Mononuclear cell (primary cell): ENCODE measurements around the gene SEMA3F. TPM values are rescaled to one million over a fixed set of nuclear protein-coding genes. Genes with fewer than 3 reads are reported as not detected.

Experiments
- H3K27me3 ChIP-seq: 2 replicates; pipeline ENCODE4 v1.6.0; 2011; ENCODE audit warnings: low read length, control low read depth; ENCODE audit not compliant: insufficient read depth
- H3K4me1 ChIP-seq: 2 replicates; pipeline ENCODE4 v1.5.1; 2011; ENCODE audit warnings: mild to moderate bottlenecking, low read length, control low read depth; ENCODE audit not compliant: insufficient read depth
- H3K4me3 ChIP-seq: 2 replicates; pipeline ENCODE4 v1.5.1; 2011; ENCODE audit warnings: mild to moderate bottlenecking, low read length, moderate library complexity
- H3K9me3 ChIP-seq: 2 replicates; pipeline ENCODE4 v1.5.1; 2011; ENCODE audit warnings: low read depth, mild to moderate bottlenecking, control low read depth, low read length
- total RNA-seq: library from RNA; depleted of rRNA; stranded (reverse); fragments of >200 nt; gene quantifications from one replicate; pipeline ENCODE4 v1.2.3, GENCODE V29; 2012

The SEMA3F gene
- total RNA-seq, 1 donor = 0.42 TPM

GRCh38 chr3:50125541-50126286 lies 29.4 kb upstream of the SEMA3F start:
- Histone ChIP-seq H3K27me3 (no peaks in the 10 kb centered on the region), H3K4me3 (no peak overlapping the region), H3K9me3 (no peaks in the 10 kb centered on the region), H3K4me1 (no peaks in the 10 kb centered on the region)

- no peaks in the 10 kb centered on the region for H3K27me3 ChIP-seq
- no peaks in the 10 kb centered on the region for H3K9me3 ChIP-seq
- no peaks in the 10 kb centered on the region for H3K4me1 ChIP-seq
- H3K4me3 ChIP-seq = no peak overlapping the region
These were observed 28.6 kb upstream of the SEMA3F start for GRCh38 chr3:50126287-50127211.

GRCh38 chr3:50127251-50127691 lies 27.9 kb upstream of the SEMA3F start:
- Histone ChIP-seq H3K4me1 (no peaks in the 10 kb centered on the region), H3K27me3 (no peaks in the 10 kb centered on the region), H3K9me3 (no peaks in the 10 kb centered on the region), H3K4me3 (no peak overlapping the region)

GRCh38 chr3:50128001-50128400 lies 27.1 kb upstream of the SEMA3F start:
- Histone ChIP-seq H3K4me3 (no peak overlapping the region), H3K27me3 (no peaks in the 10 kb centered on the region), H3K9me3 (no peaks in the 10 kb centered on the region), H3K4me1 (no peaks in the 10 kb centered on the region)

- no peak overlapping the region for H3K4me3 ChIP-seq
- H3K27me3 ChIP-seq = no peaks in the 10 kb centered on the region
- H3K4me1 ChIP-seq = no peaks in the 10 kb centered on the region
- H3K9me3 ChIP-seq = no peaks in the 10 kb centered on the region
These were observed 24.7 kb upstream of the SEMA3F start for GRCh38 chr3:50130436-50130835.

- Histone ChIP-seq H3K4me1 (no peaks in the 10 kb centered on the region), H3K27me3 (no peaks in the 10 kb centered on the region), H3K9me3 (no peaks in the 10 kb centered on the region), H3K4me3 (no peak overlapping the region)
These were observed 22.5 kb upstream of the SEMA3F start for GRCh38 chr3:50132421-50133282.

GRCh38 chr3:50133283-50133615 lies 21.9 kb upstream of the SEMA3F start:
- H3K9me3 ChIP-seq = no peaks in the 10 kb centered on the region
- H3K4me1 ChIP-seq = peaks cover under 1% of the 10 kb centered on the region
- H3K4me3 ChIP-seq = no peak overlapping the region
- no peaks in the 10 kb centered on the region for H3K27me3 ChIP-seq

- H3K27me3 ChIP-seq = no peaks in the 10 kb centered on the region
- peaks cover 8% of the 10 kb centered on the region for H3K4me1 ChIP-seq
- no peaks in the 10 kb centered on the region for H3K9me3 ChIP-seq
- H3K4me3 ChIP-seq = no peak overlapping the region
These were observed 20.8 kb upstream of the SEMA3F start for GRCh38 chr3:50134367-50134766.

- peaks cover 8% of the 10 kb centered on the region for H3K4me1 ChIP-seq
- no peak overlapping the region for H3K4me3 ChIP-seq
- no peaks in the 10 kb centered on the region for H3K27me3 ChIP-seq
- H3K9me3 ChIP-seq = no peaks in the 10 kb centered on the region
These were observed 19.2 kb upstream of the SEMA3F start for GRCh38 chr3:50135964-50136363.

- Histone ChIP-seq H3K9me3 (no peaks in the 10 kb centered on the region), H3K4me3 (no peak overlapping the region), H3K27me3 (no peaks in the 10 kb centered on the region), H3K4me1 (peaks cover 8% of the 10 kb centered on the region)
These were observed 18.3 kb upstream of the SEMA3F start for GRCh38 chr3:50136714-50137405.

- H3K4me3 ChIP-seq = no peak overlapping the region
- no peaks in the 10 kb centered on the region for H3K27me3 ChIP-seq
- peaks cover 8% of the 10 kb centered on the region for H3K4me1 ChIP-seq
- no peaks in the 10 kb centered on the region for H3K9me3 ChIP-seq
These were observed 17.6 kb upstream of the SEMA3F start for GRCh38 chr3:50137531-50137930.

- Histone ChIP-seq H3K4me1 (peaks cover 10% of the 10 kb centered on the region), H3K9me3 (no peaks in the 10 kb centered on the region), H3K27me3 (no peaks in the 10 kb centered on the region), H3K4me3 (no peak overlapping the region)
These were observed 16.6 kb upstream of the SEMA3F start for GRCh38 chr3:50138266-50139200.

- Histone ChIP-seq H3K4me1 (peaks cover 16% of the 10 kb centered on the region), H3K27me3 (no peaks in the 10 kb centered on the region), H3K4me3 (no peak overlapping the region), H3K9me3 (no peaks in the 10 kb centered on the region)
These were observed 15.8 kb upstream of the SEMA3F start for GRCh38 chr3:50139308-50139707.
